ENCODE measurements around the gene GPR176.
A peak's percentile ranks its signal among the peaks of the same experiment; 100 is the strongest.

GPR176 gene

DNA sequence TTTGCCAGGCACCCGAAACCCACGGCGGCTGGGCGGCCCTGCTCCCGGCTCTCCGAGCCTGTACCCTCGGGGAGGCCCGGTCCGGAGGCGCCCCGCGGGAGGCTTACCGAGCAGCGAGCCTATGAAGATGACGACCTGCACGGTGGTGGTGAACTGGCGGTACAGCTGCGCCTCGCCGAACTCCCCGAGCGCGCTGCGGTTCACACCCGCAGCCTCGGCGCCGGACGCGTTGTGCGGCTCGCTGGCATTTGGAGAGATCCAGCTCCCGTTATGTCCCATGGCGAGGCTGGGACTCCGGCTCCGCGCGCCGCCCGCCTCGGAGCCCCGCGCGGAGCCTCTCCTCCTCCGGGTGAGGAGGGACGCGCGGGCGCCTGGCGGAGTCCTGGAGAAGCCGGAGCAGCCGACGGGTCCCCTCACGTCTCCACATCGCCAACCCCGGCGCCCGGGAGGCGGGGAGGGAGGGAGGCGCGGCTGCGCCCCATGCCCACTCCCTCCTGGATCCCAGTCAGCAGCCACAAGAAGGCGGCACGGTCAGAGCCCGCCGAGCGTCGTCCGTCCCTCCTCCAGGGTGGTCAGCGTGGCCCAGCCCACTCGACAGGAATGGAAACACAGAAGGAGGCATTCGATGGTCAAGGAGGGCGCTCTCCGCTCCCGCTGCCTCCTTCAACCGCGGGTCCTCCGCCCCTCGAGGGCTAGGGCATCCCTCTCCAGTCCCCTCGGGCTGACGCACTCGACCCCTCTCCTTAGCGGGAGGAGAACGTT lies at the start of gene GPR176:
TSS of gene GPR176 (minus strand) at position 519 of the 762 bp plus-strand sequence. CDS start at position 279, 240 bp downstream.
- peak; percentile 54 for DNase-seq (ENCODE audit: low spot score)
- no peak for TF ChIP-seq CTCF (IDR thresholded peaks at IDR 0.05; ENCODE audit: extremely low read depth, missing control alignments)

GRCh38 chr15:39969002-39969394 lies 48.9 kb upstream of the GPR176 start:
- no peak for TF ChIP-seq CTCF (IDR thresholded peaks at IDR 0.05; ENCODE audit: extremely low read depth, missing control alignments)
- no peak for DNase-seq (ENCODE audit: low spot score)

- TF ChIP-seq CTCF (IDR thresholded peaks at IDR 0.05; ENCODE audit: extremely low read depth, missing control alignments): no peak
- DNase-seq (ENCODE audit: low spot score): no peak
These were observed 48.4 kb upstream of the GPR176 start for GRCh38 chr15:39968273-39969001.

DNA sequence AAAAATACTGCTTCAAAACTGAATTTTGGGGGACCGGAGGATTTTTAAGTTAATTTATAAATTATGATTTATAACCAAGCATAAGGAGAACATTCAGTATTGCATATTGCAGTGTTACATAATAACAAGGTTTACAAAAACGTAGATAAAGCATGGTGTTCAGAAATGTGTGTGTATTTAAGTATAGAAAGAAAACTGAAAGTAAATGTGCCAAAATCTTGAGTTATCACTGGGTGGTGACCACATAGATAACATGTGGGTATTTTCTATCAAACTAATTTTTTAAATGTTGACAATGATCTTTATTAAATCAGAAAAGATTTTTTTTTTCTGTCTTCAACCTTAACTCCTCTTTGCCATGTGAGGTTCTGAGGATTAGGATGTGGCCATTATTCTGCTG lies 46.5 kb upstream of the GPR176 start:
- no peak for DNase-seq (ENCODE audit: low spot score)
- TF ChIP-seq CTCF (IDR thresholded peaks at IDR 0.05; ENCODE audit: extremely low read depth, missing control alignments): no peak

DNA sequence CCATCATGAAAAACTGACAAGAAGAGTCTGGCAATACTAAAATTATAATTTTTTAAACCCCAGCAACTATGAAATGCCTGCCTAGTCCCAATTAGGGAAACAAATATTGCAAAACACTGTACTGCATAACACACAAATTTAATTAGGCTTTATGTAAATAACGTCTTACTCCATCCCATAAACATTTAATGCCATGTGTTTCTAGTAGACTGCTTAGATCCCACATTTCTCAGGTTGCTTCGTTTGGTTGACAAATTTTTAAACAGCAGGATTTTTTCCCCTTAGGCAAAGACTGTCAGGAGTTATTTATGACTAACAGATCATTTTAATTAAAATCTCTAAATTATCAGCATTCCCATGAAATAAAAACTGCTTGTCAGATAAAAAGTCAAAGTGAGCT lies 43.7 kb upstream of the GPR176 start:
- no peak for DNase-seq (ENCODE audit: low spot score)
- no peak for TF ChIP-seq CTCF (IDR thresholded peaks at IDR 0.05; ENCODE audit: extremely low read depth, missing control alignments)

- DNase-seq (ENCODE audit: low spot score): no peak
- no peak for TF ChIP-seq CTCF (IDR thresholded peaks at IDR 0.05; ENCODE audit: extremely low read depth, missing control alignments)
These were observed 41.0 kb upstream of the GPR176 start for GRCh38 chr15:39961051-39961450.

GRCh38 chr15:39960411-39960810 lies 40.3 kb upstream of the GPR176 start:
- DNase-seq (ENCODE audit: low spot score): no peak

More at GRCh38 chr15:39960411-39960810, 40.3 kb upstream of the GPR176 start:
- no peak for TF ChIP-seq CTCF (IDR thresholded peaks at IDR 0.05; ENCODE audit: extremely low read depth, missing control alignments)
